GM19467 (cell line): ENCODE measurements around the gene KNCN.

Experiments
- ATAC-seq: cut with Tn5 transposase; IDR thresholded peaks from one replicate; pipeline ENCODE4 v1.9.1; 2021; ENCODE audit warnings: mild to moderate bottlenecking, moderate library complexity; ENCODE audit not compliant: unreplicated experiment

The KNCN gene

DNA sequence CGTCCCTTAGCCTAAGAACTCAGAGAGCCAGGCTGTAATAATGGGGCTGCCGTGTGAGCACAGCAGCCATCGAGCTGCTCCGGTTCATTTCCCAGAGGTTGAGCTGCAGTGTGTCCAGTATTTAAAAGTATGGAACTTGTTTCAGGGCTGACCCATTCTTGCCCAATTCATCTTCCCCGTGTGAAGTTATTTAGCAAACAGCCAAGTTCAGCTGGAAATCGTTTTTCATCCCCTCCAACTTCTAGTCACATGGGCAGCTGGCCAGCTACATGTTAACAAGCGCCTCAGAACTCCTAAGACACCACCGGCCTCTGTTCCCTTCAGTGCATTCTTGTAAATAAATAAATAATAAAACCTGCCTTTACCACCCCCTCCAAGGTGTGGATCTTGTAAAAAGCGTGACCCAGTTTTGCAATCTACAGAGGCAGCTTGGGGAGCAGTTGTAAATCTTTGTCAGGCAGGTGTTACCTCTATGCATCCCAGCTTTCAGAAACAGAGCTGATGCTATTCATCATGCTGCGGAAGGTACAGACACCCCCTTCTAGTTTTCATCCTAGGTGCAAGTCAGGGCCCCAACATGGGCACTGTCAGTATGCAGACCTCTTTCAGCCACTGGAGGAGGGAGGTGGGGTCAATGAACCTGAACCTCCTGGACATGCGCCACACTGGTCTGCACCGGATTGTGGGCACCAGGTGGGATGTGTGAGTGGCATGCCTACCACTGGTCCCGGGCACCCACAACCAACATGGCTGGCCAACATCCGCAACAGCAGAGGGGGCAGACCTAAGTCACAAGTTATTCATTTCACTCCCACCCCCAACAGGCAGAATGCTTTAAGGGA lies 18.7 kb upstream of the KNCN start:
- ATAC-seq: no peak

DNA sequence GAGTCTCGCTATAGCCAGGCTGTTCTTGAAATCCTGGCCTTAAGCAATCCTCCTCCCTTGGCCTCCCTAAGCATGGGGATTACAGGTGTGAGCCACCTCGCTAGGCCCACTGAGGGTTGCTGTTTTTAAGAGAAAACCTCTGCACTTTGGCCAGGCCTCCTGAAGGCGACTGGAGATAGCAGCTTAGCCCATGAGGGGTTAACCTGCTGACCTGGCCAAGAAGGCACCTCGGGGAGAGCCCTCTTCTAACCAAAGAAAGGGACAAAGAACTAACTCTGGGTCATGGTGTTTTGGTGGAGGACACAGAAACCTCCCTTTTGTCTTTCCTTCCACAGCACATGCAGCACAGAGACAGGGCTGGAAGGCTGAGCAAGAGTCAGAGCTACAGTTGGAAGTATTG lies 17.7 kb upstream of the KNCN start:
- ATAC-seq: no peak

DNA sequence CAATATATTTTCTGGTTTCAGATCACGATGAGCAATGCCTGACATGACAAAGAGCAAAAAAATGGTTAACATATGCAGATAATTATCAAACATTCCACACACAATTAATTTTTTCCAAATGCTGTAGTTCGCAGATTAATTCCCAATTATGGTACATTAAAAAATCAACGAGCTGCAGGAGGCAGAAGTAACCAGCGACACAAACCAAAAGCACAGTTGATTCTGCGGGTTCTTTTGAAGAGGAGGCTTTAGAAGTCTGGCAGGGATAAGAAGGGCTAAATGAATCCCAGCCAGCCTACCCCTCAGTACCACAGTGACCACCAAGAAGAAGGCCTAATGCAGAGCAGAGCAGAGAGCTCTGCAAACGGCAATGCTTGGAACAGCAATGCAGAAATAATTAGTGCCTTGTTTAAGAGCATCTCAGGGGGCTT lies 17.0 kb upstream of the KNCN start:
- no peak for ATAC-seq

DNA sequence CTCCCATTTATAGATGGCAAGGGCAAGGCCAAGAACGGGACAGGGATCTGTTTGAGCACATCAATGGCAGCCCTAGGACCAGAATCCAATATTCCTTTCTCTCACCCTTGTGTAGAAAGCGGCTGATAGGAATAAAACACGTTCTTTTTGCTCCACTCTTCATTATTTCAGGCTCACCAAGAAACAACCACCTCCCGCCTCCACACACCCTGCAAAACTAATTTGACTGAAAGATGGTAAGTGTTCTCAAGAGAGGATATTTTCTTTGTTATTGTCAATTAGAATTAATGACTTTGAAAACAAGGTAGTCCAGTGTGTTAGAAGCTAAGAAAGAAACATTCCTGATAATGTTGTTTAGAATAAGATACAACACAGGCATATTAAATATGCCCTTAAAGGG lies 11.9 kb upstream of the KNCN start:
- ATAC-seq: no peak

DNA sequence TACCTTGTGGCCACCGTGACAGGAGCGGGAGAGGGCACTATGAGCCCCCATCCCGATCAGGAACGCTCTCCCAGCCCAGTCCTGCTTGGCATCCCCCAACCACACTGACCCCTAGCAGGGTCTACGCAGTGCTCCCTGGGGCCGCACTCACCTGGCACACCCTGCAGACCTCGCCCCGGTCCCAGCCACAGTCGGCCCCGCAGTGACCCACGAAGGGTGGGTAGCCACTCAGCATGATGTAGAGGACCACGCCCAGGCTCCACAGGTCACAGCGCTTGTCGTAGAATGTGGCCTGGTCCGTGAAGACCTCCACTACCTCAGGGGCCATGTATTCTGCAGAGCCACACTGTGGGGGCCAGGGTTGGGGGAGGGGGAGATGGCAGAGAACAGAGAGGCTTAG lies 11.1 kb upstream of the KNCN start:
- ATAC-seq: no peak

DNA sequence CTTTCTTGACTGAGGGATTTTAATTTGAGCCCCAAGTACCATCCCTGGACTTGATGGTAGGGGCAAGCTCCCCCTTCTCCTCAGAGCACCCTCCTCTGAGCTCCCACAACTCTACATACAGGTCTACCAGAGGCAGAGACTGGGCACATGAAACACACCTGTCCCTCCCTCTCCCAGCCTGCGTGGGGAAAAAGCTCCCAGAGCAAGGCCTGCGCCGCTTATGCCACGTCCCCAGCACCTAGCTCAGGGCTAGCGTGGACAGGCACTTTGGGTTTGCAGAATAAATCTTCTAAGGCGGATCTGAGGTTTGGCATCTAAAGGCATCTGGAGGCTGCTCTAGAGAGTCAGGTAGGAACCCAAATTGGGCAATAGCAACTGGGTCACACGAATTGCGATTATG lies 7.5 kb upstream of the KNCN start:
- no peak for ATAC-seq

DNA sequence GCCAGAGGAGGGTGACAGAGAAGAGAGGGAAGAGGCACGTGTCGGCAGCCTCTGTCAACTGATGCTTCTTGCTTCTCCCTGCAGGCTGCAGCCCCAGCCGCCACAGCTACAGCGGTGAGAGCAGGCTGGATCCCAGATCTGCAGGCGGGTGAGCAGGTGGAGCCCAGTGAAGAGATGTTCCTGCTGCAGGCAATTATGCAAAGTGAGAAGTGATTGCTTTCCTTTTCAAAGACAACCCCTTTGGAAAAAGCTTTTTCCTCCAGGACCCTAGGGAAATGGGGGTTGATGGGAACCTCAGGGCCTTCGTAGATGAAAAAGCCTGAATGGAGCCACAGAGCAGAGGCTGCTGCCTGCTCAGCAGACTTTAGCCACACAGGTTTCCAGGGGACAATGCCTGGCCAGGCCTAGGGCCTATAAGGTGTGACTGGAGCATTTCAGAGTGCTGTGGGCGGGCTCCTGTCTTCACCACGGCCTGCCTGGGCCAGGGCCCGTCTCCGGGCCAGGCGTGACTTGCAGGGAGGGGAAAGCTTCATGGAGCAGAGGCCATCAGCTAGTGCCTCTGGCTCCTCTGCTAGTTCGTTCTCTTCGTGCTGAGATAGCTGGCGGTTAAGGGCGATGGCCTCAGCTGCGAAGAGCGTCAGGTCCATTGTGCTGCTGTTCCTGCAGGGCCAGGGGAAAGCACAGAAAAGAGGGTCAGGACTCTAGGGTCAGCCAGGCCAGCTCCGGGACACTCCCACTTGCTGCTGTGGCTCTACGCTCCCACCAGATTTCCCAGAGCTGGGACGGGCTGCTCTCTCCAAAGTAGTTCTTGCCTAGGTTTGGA lies 6.9 kb upstream of the KNCN start:
- ATAC-seq: no peak

DNA sequence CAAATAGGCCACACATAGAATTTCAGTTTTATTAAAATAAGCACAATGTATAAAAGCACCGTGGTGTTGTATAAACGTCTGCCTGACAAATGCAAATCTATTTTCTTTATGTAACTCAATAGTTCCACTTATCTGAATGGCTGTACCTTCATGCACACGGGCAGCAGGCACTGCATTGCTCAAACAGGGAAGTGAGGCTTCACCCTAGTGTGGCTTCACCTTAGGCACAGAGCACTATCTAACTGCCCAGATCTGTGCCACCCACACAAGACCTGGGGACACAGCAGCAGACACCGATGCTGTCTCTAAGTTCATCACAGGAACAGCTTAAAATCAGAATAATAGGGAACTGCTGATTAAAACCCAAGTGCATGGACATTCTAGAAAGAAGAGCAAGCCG lies 6.0 kb upstream of the KNCN start:
- ATAC-seq: no peak

DNA sequence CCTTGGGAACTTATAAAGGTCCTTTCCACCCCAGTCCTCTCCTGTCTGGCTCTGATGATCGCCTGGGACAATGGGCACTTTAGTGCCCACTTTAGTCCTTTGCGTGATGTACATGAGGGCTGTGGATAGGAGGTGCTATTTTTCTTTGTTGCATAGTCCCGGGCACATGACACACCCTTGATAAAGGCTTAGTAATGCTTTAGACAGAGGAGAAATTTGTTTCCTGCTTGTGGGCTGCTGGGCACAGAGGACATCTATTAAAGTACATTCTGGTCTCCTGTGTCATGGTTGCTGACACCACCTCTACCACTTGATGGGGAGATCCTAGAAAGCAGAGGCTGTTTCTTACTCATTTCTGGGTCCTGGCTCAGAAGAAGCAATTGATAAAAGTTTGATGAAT lies 5.4 kb upstream of the KNCN start:
- ATAC-seq: no peak

DNA sequence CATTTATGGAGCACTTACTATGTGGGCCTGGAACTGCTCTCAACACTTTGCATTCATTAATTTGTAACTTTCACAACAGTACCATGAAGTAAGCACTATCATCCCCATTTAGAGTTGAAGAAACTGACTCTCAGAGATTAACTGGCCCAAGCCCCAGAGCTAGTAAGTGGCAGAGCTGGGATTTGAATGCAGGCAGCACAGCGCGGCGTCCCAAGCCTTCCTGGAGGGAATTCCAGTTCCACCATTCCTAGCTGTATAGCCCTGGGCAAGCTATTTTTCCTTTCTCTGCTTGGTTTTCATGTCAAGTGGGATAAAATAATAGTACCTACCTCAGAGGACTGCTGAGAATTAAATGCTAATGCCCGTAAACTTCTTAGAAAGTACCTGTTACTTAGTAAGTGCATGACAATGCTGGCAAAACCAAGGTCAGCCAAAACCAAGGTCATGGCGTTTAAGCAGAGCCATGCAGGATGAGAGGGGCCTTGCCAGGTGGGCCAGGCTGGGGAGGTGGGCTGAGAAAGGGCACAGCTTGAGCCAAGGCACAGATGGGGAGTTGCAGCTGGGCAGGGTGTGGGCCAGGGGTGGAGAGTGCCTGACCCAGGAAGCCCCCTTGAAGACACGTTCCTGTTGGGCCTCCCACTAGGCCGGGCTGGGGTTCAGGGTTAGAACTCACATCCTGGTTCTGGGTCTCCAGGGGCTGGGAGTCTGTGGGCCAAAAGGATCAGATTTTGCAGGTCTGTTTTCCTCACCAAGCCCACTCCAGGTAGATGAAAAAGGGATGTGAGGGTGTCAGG lies 4.6 kb upstream of the KNCN start:
- no peak for ATAC-seq

DNA sequence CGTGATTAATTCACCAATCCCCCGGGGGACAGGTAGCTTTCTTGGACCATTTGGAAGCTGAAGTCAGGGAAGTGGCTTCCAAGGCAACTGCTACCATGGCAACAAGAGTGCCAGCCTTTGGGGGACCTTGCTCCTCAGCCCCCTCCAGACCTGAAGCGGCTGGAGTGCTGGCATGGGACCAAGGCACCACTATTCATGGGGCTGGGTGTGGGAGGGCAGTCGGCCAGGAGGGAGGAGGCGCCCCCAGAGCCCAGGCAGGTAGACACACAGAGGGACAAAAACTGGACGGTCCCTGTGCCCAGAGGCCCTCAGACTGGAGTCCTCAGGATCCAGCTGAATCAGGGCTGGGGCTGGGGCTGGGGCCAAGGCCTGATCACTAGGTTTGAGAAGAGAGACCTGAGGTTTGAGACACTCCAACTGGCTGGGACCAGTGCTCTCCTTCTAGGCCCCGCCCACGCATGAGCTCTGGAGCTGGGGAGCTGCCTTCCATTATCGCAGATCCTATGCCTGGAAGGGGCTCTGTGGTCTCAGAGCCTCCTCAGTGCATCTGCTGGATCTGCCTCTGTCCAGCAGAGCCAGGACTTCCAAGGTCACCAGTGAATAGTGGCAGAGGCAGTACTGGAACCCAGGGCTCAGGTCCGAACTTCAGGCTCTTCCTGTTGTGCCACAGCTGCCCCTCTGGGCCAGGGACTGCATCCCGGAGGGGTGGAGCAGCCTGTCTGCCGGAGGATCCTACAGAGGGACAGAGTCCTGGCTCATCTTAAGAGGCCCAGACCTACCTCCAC lies 3.3 kb upstream of the KNCN start:
- ATAC-seq: no peak

DNA sequence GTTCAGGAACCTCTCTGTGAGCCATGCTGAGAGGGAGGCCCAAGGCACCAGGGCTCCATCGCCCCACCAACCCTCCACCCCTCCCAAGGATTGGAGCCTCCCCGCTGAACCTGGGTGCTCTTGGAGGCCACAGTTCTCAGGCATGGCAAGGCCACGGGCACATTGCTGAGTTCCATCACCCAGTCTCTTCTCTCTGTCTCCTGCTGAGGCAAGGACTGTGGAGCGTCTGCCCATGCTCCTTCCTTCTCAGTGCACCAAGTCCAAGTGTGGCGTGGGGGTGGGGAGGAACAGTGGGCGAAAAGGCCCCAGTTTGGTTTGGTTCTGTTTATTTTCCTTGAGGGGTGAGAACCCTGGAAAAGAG lies 2.8 kb upstream of the KNCN start:
- ATAC-seq: no peak

DNA sequence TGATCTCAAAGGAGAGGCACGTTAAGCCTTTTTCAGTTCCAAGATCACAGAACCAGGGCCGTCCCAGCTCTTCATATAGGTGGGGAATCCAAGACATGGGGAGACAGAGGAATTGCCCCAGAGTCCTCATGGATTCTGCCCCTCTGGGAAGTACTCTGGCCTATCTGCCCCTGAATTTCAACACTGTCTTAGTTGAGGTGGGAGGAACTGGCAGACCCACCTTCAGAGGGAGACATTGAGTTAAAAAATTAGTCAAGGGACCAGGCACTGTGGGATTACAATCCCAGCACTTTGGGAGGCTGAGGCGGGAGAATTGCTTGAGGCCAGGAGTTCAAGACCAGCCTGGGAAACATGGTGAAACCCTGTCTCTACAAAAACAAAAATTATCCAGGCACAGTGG lies 2.1 kb upstream of the KNCN start:
- ATAC-seq: no peak

DNA sequence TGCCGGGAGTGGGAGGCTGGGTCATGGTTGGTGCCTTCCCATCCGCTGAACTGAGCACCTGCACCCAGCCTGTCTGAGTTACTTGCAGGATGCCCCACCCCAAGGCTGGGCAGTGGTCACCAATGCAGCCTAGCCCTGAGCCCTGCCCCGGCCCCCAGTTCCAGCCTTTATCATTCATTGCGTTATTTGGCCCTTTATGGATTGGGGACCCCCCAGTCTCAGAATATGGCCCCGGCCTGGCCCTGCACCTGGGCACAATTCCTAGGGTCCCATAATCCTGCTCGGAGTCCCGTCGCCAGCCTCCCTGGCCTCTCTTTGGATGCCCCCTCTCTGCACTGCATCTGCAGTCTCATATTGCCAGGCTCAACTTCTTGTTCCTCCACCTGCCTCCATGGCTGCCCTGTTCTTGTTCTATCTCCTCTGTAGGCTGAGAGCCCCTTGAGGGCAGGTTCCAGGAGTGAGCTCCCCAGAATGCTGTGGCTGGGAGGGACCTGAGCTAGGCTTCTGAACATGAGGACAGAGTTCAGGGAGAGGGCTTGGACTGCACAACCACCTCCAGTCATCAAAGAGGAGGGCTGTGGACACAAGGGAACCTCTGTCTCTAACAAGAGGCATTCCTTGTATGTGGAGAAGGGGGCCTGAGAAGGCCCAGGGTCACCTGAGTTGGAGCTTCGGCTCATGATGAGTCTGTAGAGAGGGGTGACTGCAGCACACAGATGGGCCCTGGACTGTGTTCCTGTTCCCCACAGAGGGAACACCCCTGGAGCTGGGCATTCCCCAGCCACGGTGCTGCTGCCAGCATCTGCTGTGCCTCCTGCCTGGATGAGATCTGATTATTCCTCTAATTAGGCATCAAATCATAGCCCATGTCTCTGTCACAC lies 1.1 kb upstream of the KNCN start:
- ATAC-seq: no peak

DNA sequence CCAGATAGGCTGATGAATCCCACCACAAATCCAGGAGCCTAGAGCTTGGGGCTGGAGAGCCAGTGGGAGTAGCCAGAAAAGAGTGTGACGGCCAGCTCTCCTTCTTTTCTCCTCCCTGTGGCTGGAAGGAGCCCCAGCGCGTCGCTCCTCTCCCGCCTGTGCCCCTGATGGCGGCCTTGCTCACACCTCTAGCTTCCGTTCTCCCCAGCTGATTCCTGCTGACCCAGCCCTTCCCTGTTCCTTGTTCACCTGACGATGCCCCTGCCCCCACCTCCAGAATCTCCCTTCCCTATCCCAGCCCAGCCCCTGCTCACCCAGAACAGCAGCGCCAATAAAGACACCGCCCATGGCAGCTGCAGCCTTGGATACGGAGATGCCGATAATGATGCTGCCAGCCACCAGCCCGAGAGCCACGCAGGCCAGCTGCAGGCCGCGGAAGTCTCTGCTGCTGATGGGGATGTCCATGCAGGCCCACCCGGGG lies 656 bp downstream of the KNCN start:
- ATAC-seq: no peak

DNA sequence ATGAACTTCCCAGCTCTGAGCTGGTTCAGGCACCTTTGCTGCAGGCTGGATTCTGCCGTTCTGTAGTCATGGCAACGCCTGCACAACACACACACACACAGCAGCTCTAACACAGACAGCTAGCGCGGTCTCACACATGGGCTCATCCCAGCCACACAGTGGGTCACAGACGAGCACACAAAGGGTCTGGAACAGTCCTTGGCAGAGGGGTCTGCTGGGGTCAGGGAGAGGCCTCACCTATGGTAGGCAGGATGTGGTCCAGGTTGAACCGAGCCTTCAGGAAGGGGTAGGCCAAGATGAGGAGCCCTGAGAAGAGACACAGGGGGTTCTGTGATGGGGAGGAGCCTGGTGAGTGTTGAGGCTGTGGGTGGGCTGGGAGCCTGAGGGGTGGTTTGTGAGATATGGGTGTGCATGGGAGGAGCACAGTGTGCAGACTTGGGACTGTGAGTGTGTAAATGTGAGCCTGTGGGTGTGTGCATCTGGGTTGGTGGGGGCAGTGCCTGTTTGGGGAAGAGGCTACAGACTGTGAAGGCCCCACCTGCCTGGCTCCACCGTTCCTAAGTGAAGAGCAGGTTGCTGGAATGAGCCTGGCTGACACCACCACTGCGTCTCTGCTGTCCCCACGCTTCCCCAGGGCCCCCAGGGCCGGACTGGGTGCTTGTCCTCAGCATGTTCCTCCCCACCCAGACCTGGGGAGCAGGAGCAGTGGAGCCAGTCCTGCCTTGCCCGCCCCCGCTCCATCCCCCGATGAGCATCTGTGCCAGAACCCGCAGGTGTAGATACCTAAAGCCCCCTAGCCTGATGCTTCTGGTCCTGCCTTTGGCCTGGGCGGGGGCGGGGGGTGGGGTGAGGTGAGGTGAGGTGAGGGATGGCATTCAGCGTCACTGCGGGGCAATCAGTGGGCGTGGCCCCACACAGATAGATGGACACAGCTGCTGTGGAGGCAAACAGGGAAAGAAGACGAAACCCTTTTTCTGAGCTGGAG lies 1.5 kb downstream of the KNCN start:
- no peak for ATAC-seq

DNA sequence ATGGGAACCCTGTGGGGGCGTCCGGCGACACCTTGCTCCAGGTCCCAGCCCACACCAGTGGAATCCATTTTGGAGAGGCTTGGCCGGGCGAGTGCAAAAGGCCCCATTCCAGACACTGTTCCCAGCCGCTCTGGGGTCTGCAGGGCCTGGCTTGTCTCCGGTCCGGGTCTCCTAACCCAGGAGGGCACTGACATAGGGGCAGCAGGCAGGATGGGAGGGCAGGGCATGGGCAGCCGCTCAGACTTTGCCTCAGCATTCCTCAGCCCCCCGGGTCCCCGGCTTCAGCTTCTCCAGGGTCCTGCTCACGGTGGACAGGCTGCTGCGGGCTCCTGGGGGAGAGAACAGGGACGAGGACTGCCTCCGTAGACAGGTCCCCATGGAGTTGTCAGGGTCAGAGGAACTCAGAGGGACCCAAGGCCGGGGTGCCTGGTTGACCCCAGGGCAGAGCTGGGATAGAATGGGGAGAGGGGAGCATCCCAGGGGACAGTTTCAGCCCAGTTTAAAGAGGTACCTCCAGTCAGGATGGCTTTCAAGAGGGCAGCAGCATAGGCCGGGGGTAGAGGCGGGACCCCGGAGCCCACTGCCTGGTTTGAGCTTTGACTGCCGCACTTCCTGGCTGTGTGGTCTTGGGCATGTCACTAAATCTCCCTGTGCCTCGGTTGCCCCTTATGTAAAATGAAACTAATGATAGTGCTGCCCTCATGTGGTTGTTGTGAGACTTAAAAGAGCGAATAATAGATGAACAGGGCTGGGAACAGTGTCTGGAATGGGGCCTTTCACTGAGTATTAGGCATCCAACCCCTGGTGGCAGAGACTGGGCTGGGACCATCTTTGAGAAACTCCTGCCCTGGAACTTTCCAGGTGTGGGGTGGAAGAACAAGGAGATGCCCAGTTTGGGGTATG lies 3.7 kb downstream of the KNCN start:
- ATAC-seq: no peak
